IMR-90 (cell line): ENCODE measurements around the gene RAC3. TPM values are rescaled to one million over a fixed set of nuclear protein-coding genes. Genes with fewer than 3 reads are reported as not detected.
A peak's percentile ranks its signal among the peaks of the same experiment; 100 is the strongest.

Experiments
- ATAC-seq: fragments of 200-7000 bp; cut with Tn5 transposase; 2 replicates; pipeline ENCODE4 v1.9.1; 2020; ENCODE audit warnings: low read depth, mild to moderate bottlenecking, moderate library complexity
- BruUV-seq: library from RNA; stranded (reverse); fragments of 400-500 nt; replicated peaks from 2 replicates; lab custom pipeline; 2021; lab: Mats Ljungman, UMichigan
- CTCF ChIA-PET: fragments of 300-600 bp; formaldehyde crosslinking; extraction: SDS; loops from one replicate; lab custom pipeline; 2021; ENCODE audit warnings: antibody characterized with exemption; lab: Yijun Ruan, JAX
- POLR2A ChIA-PET: fragments of 300-600 bp; sonication (Branson Sonifier 250); formaldehyde crosslinking; loops from one replicate; lab custom pipeline; 2022; ENCODE audit warnings: antibody characterized with exemption; ENCODE audit not compliant: unreplicated experiment; lab: Charles Lee
- DNase-seq: peaks from one replicate; pipeline ENCODE4 v3.0.0; 2013
- H2AFZ ChIP-seq: replicated peaks from 2 replicates; pipeline ENCODE3; 2013; ENCODE audit warnings: low read length, mild to moderate bottlenecking; ENCODE audit not compliant: poor library complexity
- H2AK5ac ChIP-seq: 2 replicates; pipeline ENCODE4 v1.6.1; 2013; ENCODE audit warnings: low read depth, low read length, inconsistent platforms
- H2AK9ac ChIP-seq: replicated peaks from 2 replicates; pipeline ENCODE3; 2013; ENCODE audit warnings: mild to moderate bottlenecking, low read depth, low read length, moderate library complexity; ENCODE audit not compliant: poor library complexity
- H2BK120ac ChIP-seq: 2 replicates; pipeline ENCODE4 v1.6.1; 2013; ENCODE audit warnings: low read depth, low read length, inconsistent platforms
- H2BK15ac ChIP-seq: 3 replicates; pipeline ENCODE4 v1.6.1; 2013; ENCODE audit warnings: low read depth, low read length, inconsistent platforms
- H2BK20ac ChIP-seq: 2 replicates; pipeline ENCODE4 v1.6.1; 2013; ENCODE audit warnings: low read depth, mild to moderate bottlenecking, inconsistent platforms, low read length, moderate library complexity
- H2BK5ac ChIP-seq: 2 replicates; pipeline ENCODE4 v1.6.1; 2013; ENCODE audit warnings: mild to moderate bottlenecking, low read depth, low read length, inconsistent platforms; ENCODE audit not compliant: poor library complexity, severe bottlenecking
- H3K14ac ChIP-seq: replicated peaks from 2 replicates; pipeline ENCODE4 v1.6.1; 2013; ENCODE audit warnings: low read depth, low read length, inconsistent platforms
- H3K18ac ChIP-seq: 2 replicates; pipeline ENCODE4 v1.6.1; 2013; ENCODE audit warnings: low read depth, low read length, control low read depth
- H3K23ac ChIP-seq: 2 replicates; pipeline ENCODE4 v1.6.1; 2013; ENCODE audit warnings: low read depth, low read length, inconsistent platforms
- H3K27ac ChIP-seq: 2 replicates; pipeline ENCODE4 v1.5.1; 2013; ENCODE audit warnings: mild to moderate bottlenecking, control low read depth, low read length; ENCODE audit not compliant: insufficient read depth
- H3K27me3 ChIP-seq: 2 replicates; pipeline ENCODE4 v1.6.1; 2013; ENCODE audit warnings: low read length; ENCODE audit not compliant: control insufficient read depth, insufficient read depth
- H3K36me3 ChIP-seq: 2 replicates; pipeline ENCODE4 v1.6.1; 2013; ENCODE audit warnings: low read length, mixed read lengths; ENCODE audit not compliant: control insufficient read depth, insufficient read depth
- H3K4ac ChIP-seq: 2 replicates; pipeline ENCODE4 v1.6.1; 2013; ENCODE audit warnings: low read depth, low read length, inconsistent platforms
- H3K4me1 ChIP-seq: 2 replicates; pipeline ENCODE4 v1.6.1; 2013; ENCODE audit warnings: low read length, mixed read lengths; ENCODE audit not compliant: control insufficient read depth, insufficient read depth
- H3K4me2 ChIP-seq: 2 replicates; pipeline ENCODE4 v1.6.1; 2013; ENCODE audit warnings: low read depth, mild to moderate bottlenecking, control low read depth, low read length, moderate library complexity
- H3K4me3 ChIP-seq: 2 replicates; pipeline ENCODE4 v1.5.1; 2013; ENCODE audit warnings: low read depth, mild to moderate bottlenecking, control low read depth, low read length, moderate library complexity; ENCODE audit not compliant: insufficient read depth
- H3K56ac ChIP-seq: 2 replicates; pipeline ENCODE4 v1.6.1; 2013; ENCODE audit warnings: low read length, inconsistent platforms; ENCODE audit not compliant: insufficient read depth; ENCODE audit errors: extremely low read depth
- H3K79me1 ChIP-seq, 2 experiments: 2 replicates each; pipeline ENCODE4 v1.6.1; 2013; ENCODE audit warnings: low read length in 2 of 2, inconsistent platforms in 1 of 2, low read depth in 1 of 2
- H3K9ac ChIP-seq: 2 replicates; pipeline ENCODE4 v1.6.1; 2013; ENCODE audit warnings: low read depth, low read length, control low read depth
- H3K9me1 ChIP-seq: 2 replicates; pipeline ENCODE4 v1.6.1; 2013; ENCODE audit warnings: low read length, inconsistent platforms; ENCODE audit not compliant: insufficient read depth
- H3K9me3 ChIP-seq: 2 replicates; pipeline ENCODE4 v1.6.1; 2013; ENCODE audit warnings: low read length; ENCODE audit not compliant: control insufficient read depth, insufficient read depth
- H4K20me1 ChIP-seq: 2 replicates; pipeline ENCODE4 v1.6.1; 2013; ENCODE audit warnings: low read length, inconsistent platforms; ENCODE audit not compliant: insufficient read depth
- H4K5ac ChIP-seq: 2 replicates; pipeline ENCODE4 v1.6.1; 2013; ENCODE audit warnings: mild to moderate bottlenecking, low read depth, low read length, control low read depth
- H4K8ac ChIP-seq, 2 experiments: 2 replicates each; pipeline ENCODE4 v1.6.1; 2013; ENCODE audit warnings: low read depth in 2 of 2, low read length in 2 of 2, control low read depth in 1 of 2, inconsistent platforms in 1 of 2
- H4K91ac ChIP-seq: 2 replicates; pipeline ENCODE4 v1.6.1; 2013; ENCODE audit warnings: low read depth, low read length, inconsistent platforms; ENCODE audit not compliant: insufficient read depth
- BHLHE40 ChIP-seq: fragments of 150-350 bp; IDR thresholded peaks from 2 replicates; pipeline ENCODE4 v1.6.1; 2016; ENCODE audit warnings: mild to moderate bottlenecking, low read depth, low read length
- ELK1 ChIP-seq: fragments of 150-350 bp; IDR thresholded peaks from 2 replicates; pipeline ENCODE4 v1.6.1; 2016; ENCODE audit warnings: low read depth, mild to moderate bottlenecking, low read length, moderate library complexity, borderline replicate concordance
- MAZ ChIP-seq: IDR thresholded peaks from 2 replicates; pipeline ENCODE4 v1.6.1; 2012; ENCODE audit warnings: low read depth, mild to moderate bottlenecking, low read length, improper control_type of control experiment, moderate library complexity, borderline replicate concordance
- NFE2L2 ChIP-seq: fragments of 150-350 bp; IDR thresholded peaks from 2 replicates; pipeline ENCODE4 v1.6.1; 2016; ENCODE audit warnings: low read depth, mild to moderate bottlenecking, low read length
- RCOR1 ChIP-seq: IDR thresholded peaks from 2 replicates; pipeline ENCODE4 v1.6.1; 2012; ENCODE audit warnings: mild to moderate bottlenecking, low read length, improper control_type of control experiment; ENCODE audit not compliant: insufficient replicate concordance
- SMC3 ChIP-seq: fragments of 150-350 bp; IDR thresholded peaks from 2 replicates; pipeline ENCODE4 v1.6.1; 2016; ENCODE audit warnings: low read depth, mild to moderate bottlenecking, antibody characterized with exemption, low read length, moderate library complexity
- USF2 ChIP-seq: fragments of 150-350 bp; IDR thresholded peaks from 2 replicates; pipeline ENCODE4 v1.6.1; 2017; ENCODE audit warnings: mild to moderate bottlenecking, antibody characterized with exemption, low read length, low read depth
- WGBS, 2 experiments: methylation state at CpG; one replicate each; pipeline versions ENCODE4 v1.1.5 to v1.1.7; 2013; ENCODE audit warnings: missing lambda C conversion rate in 2 of 2; ENCODE audit not compliant: insufficient read length in 1 of 2; ENCODE audit errors: extremely low coverage in 2 of 2; 5-methylcytosine and 5-hydroxymethylcytosine counted together
- dilution Hi-C: fragments of 300-500 bp; cut with HindIII; formaldehyde crosslinking; loops from one replicate; pipeline ENCODE4 v1.14.3; 2018; ENCODE audit warnings: low sequenced_read_pairs; ENCODE audit not compliant: unreplicated experiment
- in situ Hi-C: fragments of 300-500 bp; cut with MboI; formaldehyde crosslinking; loops from 3 replicates; pipeline ENCODE4 v1.14.3; 2019; ENCODE audit warnings: low sequenced_read_pairs, inconsistent platforms, mixed read lengths
- intact Hi-C: fragments of 100-400 bp; cut with micrococcal nuclease; formaldehyde crosslinking; loops from 2 replicates; pipeline ENCODE4 v1.10.0; 2022
- polyA plus RNA-seq, 3 experiments: library from polyadenylated mRNA; depleted of rRNA; stranded (reverse); fragments of >200 nt; gene quantifications; 2 replicates each; pipeline ENCODE4 v1.2.3, GENCODE V29; 2012; ENCODE audit warnings: low replicate concordance in 1 of 3
- total RNA-seq: library from RNA; depleted of rRNA; stranded (reverse); fragments of >200 nt; gene quantifications from 2 replicates; pipeline ENCODE4 v1.2.3, GENCODE V29; 2012

RAC3 gene
- total and polyA plus RNA-seq, 2 of the 4 experiments (the other 2 are of a cell fraction), result 5.7 to 23.4 TPM

DNA sequence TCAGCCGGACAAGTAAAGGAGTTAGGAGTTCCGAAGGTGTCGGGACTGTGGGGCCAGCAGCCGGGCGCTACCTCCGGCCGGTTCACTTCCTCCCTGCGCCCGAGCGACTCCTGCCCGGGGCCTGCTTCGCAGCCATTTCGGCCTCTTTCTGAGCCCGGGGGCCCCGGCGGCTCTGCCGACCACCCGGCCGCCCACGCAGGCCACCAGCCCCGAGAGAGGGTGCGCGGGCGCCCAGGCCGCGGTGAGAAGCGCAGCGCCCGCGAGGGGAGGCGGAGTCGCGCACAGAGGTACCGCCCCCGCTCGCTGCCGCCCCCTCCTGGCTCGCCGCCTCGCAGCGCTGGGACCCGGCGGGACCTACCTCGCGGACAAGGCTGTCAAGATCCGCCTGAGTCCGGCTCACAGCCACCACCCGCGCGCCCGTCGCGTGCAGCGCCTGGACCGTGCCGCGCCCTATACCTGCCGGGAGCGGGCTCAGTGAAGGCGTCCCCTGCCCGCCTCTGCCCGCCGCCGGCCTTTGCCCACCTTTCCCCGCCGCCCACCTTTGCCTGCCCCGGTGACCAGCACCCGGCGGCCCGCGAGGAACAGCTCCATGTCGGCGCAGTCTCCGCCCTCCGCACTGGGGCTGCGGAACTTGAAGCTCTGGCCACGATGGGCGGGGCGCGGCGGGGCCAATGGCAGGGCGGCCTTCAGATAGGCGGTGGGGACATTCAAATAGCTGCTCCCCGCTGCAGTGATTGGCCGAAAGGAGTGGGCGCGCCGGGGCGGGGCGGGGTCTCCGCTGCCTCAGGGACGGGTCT, 5.8 kb downstream of the RAC3 start, which contains the start of gene DCXR (continued):
- no peak for TF ChIP-seq RCOR1
- peak; percentile 43; the same call in 1 of the 2 replicates for TF ChIP-seq BHLHE40
- TF ChIP-seq SMC3, result 0 out of 2 replicates have a peak, but pooled peaks have one; percentile 5

DNA sequence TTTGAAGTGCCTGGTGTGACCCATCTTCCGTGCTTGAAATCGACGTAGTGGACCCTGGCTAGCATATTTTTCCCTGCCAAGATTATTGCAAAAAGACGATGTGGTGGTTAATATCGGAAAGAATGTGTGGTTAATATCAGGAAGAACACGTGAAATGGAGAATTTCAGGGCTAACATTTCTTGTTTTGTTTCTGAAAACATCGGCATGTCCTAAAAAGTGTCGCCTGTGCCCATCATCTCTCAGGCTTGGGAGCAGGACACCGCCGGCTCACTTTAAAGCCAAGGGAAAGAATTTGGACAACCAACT, 6.4 kb downstream of the RAC3 start:
- ChIA-PET POLR2A (interaction anchor here (0.6 kb wide), 1 partner anchor 60 kb away, joined by 4 read pairs; the partner anchor contains the start of gene FASN), CTCF (interaction anchor here (0.5 to 1.7 kb wide), 4 partner anchors 15 to 78 kb away, joined by 3 to 7 read pairs (median 4); partner anchors contain the start of genes CENPX and LRRC45)
- Histone ChIP-seq H3K4me3 (peak overlapping the region; percentile 33; the same call in 1 of the 2 replicates), H3K27ac (no peak overlapping the region), H3K9ac (peak overlapping the region; percentile 34; the same call in 1 of the 2 replicates), H2AK9ac (no peak overlapping the region), H2BK5ac (no peak overlapping the region), H3K4me2 (peak overlapping the region; percentile 97), H3K27me3 (no peaks in the 10 kb centered on the region), H2BK15ac (no peak overlapping the region), H3K23ac (no peak overlapping the region), H3K9me3 (no peaks in the 10 kb centered on the region), H4K91ac (no peak overlapping the region), H3K56ac (no peak overlapping the region), H3K36me3 (no peaks in the 10 kb centered on the region), H4K5ac (no peak overlapping the region), H3K14ac (no peak overlapping the region), H3K18ac (no peak overlapping the region), H3K79me1 (peaks cover 7 to 12% of the 10 kb centered on the region in 2 experiments), H4K20me1 (peaks cover 5% of the 10 kb centered on the region), H3K9me1 (peaks cover 12% of the 10 kb centered on the region; the same call in 1 of the 2 replicates), H4K8ac (peak overlapping the region in 1 of 2 experiments; percentile 78; a peak in 1 of 4 replicates), H2AK5ac (no peak overlapping the region), H2BK20ac (no peak overlapping the region), H3K4ac (no peak overlapping the region), H2BK120ac (no peak overlapping the region), H2AFZ (peak overlapping the region; percentile 53), H3K4me1 (peaks cover 7% of the 10 kb centered on the region)
- no TSS peak for BruUV-seq
- WGBS, 2 experiments, result 14% methylated on average over 10 of the region's 10 CpGs; no CpG with 5 or more reads in 1 of the 2 experiments
- TF ChIP-seq MAZ (no peak), USF2 (no peak), RCOR1 (no peak), NFE2L2 (no peak), ELK1 (no peak)
- ATAC-seq, result no peak
- intact Hi-C loops, result loop anchor here (2.0 to 10.0 kb wide), 2 partner anchors 61 to 287 kb away; partner anchors contain the start of gene FASN
- DNase-seq, result no peak
- dilution Hi-C loops, result no loop called here
- in situ Hi-C loops, result no loop called here
